ENCODE measurements around the gene GLT1D1. TPM values are rescaled to one million over a fixed set of nuclear protein-coding genes. Genes with fewer than 3 reads are reported as not detected.

GLT1D1 gene
- total and polyA plus RNA-seq, 2 of the 8 experiments (the other 6 are each of a cell fraction or from before 2014, with no cell fraction given): 1.5 to 3.6 TPM

- H3K27me3 ChIP-seq (replicated peaks in 1 of 4; ENCODE audit: control insufficient read depth in 3 of 4, extremely low read depth in 1 of 4, insufficient read depth in 3 of 4, low read length in 3 of 4): no peaks in the 10 kb centered on the region
- no peak overlapping the region for H2AFZ ChIP-seq (ENCODE audit: low read length)
- H2BK15ac ChIP-seq (ENCODE audit: low read length): no peak overlapping the region
- H4K91ac ChIP-seq (replicated peaks; ENCODE audit: insufficient read length, low read length): no peak overlapping the region
- no peak overlapping the region for H3K4me2 ChIP-seq (ENCODE audit: insufficient read depth in 1 of 2, low read depth in 2 of 2, low read length in 2 of 2)
- no peak overlapping the region for H2BK20ac ChIP-seq (ENCODE audit: low read length)
- no peak overlapping the region for H2BK120ac ChIP-seq (replicated peaks; ENCODE audit: low read depth, low read length)
- H4K5ac ChIP-seq (ENCODE audit: insufficient read length, low read depth, low read length): no peak overlapping the region
- H2BK5ac ChIP-seq (ENCODE audit: low read depth, low read length): no peak overlapping the region
- WGBS, 2 experiments (ENCODE audit: extremely low coverage in 1 of 2, insufficient coverage in 1 of 2, insufficient read length in 1 of 2, insufficient replicate concordance in 2 of 2, low coverage in 1 of 2, low lambda C conversion rate in 2 of 2, missing lambda C conversion rate in 1 of 2): 96% methylated on average over 6 of the region's 6 CpGs; no CpG with 5 or more reads in 1 of the 2 experiments
- no peak overlapping the region for H3K18ac ChIP-seq (ENCODE audit: extremely low read depth, low read length)
- no peaks in the 10 kb centered on the region for H4K20me1 ChIP-seq (replicated peaks in 1 of 2; ENCODE audit: control insufficient read depth in 1 of 2, insufficient read depth in 2 of 2, low read length in 2 of 2)
- CTCF ChIA-PET (ENCODE audit: partially characterized antibody): interaction anchor here (0.6 to 1.4 kb wide), 3 partner anchors 26 to 1263 kb away, joined by 3 read pairs; no protein-coding TSS in a partner anchor
- no peak overlapping the region for H3K56ac ChIP-seq (replicated peaks; ENCODE audit: insufficient read length, low read depth, low read length)
- H3K4me3 ChIP-seq (ENCODE audit: extremely low read depth in 1 of 4, insufficient read depth in 2 of 4, low read depth in 3 of 4, low read length in 4 of 4): no peak overlapping the region
- H3K9me3 ChIP-seq (ENCODE audit: insufficient read depth in 2 of 2, low read depth in 1 of 2, low read length in 1 of 2): no peaks in the 10 kb centered on the region
- H2BK12ac ChIP-seq (ENCODE audit: low read depth, low read length): no peak overlapping the region
- no peak for DNase-seq (ENCODE audit: low read depth in 1 of 2, low spot score in 2 of 2)
- H3K79me1 ChIP-seq (ENCODE audit: low read depth, low read length): no peaks in the 10 kb centered on the region
- H3K4ac ChIP-seq (replicated peaks; ENCODE audit: insufficient read length, low read depth, low read length): no peak overlapping the region
- H3K23ac ChIP-seq (ENCODE audit: insufficient read length): no peak overlapping the region
- no peaks in the 10 kb centered on the region for H3K36me3 ChIP-seq (ENCODE audit: control insufficient read depth in 2 of 4, insufficient read depth in 4 of 4, low read length in 3 of 4)
- POLR2A ChIA-PET (ENCODE audit: partially characterized antibody): no interaction called here
- no peak overlapping the region for H3K9ac ChIP-seq (replicated peaks in 1 of 4; ENCODE audit: extremely low read depth in 1 of 4, low read depth in 3 of 4, low read length in 3 of 4)
- peaks cover 3% of the 10 kb centered on the region; the same call in 1 of the 2 replicates for H3K23me2 ChIP-seq (ENCODE audit: low read depth, low read length)
- no peak overlapping the region for H4K8ac ChIP-seq (ENCODE audit: extremely low read depth, insufficient read depth, low read length)
- H3K79me2 ChIP-seq (ENCODE audit: control insufficient read depth in 1 of 2, insufficient read depth in 2 of 2, low read length in 2 of 2): no peaks in the 10 kb centered on the region
- H3K14ac ChIP-seq (ENCODE audit: insufficient read length): no peak overlapping the region
- no peak for FAIRE-seq
- no peak overlapping the region for H3K27ac ChIP-seq (ENCODE audit: low read depth, low read length)
- H3K4me1 ChIP-seq (replicated peaks in 1 of 4; ENCODE audit: control insufficient read depth in 3 of 4, insufficient read depth in 4 of 4, low read length in 3 of 4): peaks cover 0 to 2% (median 0%) of the 10 kb centered on the region in 4 experiments; a peak in 1 of 7 replicates
- H2AK5ac ChIP-seq (ENCODE audit: low read depth, low read length): no peak overlapping the region
These were observed 152.6 kb downstream of the GLT1D1 start for GRCh38 chr12:129005829-129006228.

Measured in H1 (cell line).